ENCODE data around the gene ANK2. TPM values are rescaled to one million over a fixed set of nuclear protein-coding genes. Genes with fewer than 3 reads are reported as not detected.
A peak's percentile ranks its signal among the peaks of the same experiment; 100 is the strongest.

Gene ANK2
- total RNA-seq, 2 donors from 2014 or later, result 21.3 to 81.6 TPM

GRCh38 chr4:113390850-113391249 is 341.4 kb downstream of the ANK2 start:
- H3K36me3 ChIP-seq, result no peaks in the 10 kb centered on the region
- no peaks in the 10 kb centered on the region for H3K27me3 ChIP-seq (replicated peaks; ENCODE audit: insufficient read depth)
- no peak for TF ChIP-seq CTCF (IDR thresholded peaks at IDR 0.05)
- H3K27ac ChIP-seq, result no peak overlapping the region
- DNase-seq (ENCODE audit: low spot score) (no peak), ATAC-seq (ENCODE audit: insufficient number of reproducible peaks, low FRiP score, low read depth) (no peak)
- H3K9me3 ChIP-seq, result no peaks in the 10 kb centered on the region
- H3K4me1 ChIP-seq (ENCODE audit: control insufficient read depth in 1 of 2, low read depth in 2 of 2), result peaks cover 0 to 10% of the 10 kb centered on the region in 2 donors
- no peak overlapping the region for H3K4me3 ChIP-seq

GRCh38 chr4:113394108-113394729 is 344.8 kb downstream of the ANK2 start:
- Histone ChIP-seq H3K9me3 (no peaks in the 10 kb centered on the region), H3K36me3 (no peaks in the 10 kb centered on the region), H3K27ac (no peak overlapping the region), H3K27me3 (replicated peaks; ENCODE audit: insufficient read depth) (no peaks in the 10 kb centered on the region), H3K4me1 (ENCODE audit: control insufficient read depth in 1 of 2, low read depth in 2 of 2) (peaks cover 0 to 17% of the 10 kb centered on the region in 2 donors), H3K4me3 (no peak overlapping the region)
- no peak for ATAC-seq (ENCODE audit: insufficient number of reproducible peaks, low FRiP score, low read depth)
- DNase-seq (ENCODE audit: low spot score), result no peak
- no peak for TF ChIP-seq CTCF (IDR thresholded peaks at IDR 0.05)

GRCh38 chr4:113394730-113395530 is 345.5 kb downstream of the ANK2 start:
- DNase-seq (ENCODE audit: low spot score) (peak; percentile 18), ATAC-seq (ENCODE audit: insufficient number of reproducible peaks, low FRiP score, low read depth) (peak; percentile 93)
- peak; percentile 94 for TF ChIP-seq CTCF (IDR thresholded peaks at IDR 0.05)
- peaks cover 0 to 17% of the 10 kb centered on the region in 2 donors for H3K4me1 ChIP-seq (ENCODE audit: control insufficient read depth in 1 of 2, low read depth in 2 of 2)
- H3K4me3 ChIP-seq, result peak overlapping the region; percentile 26
- no peaks in the 10 kb centered on the region for H3K9me3 ChIP-seq
- H3K36me3 ChIP-seq, result no peaks in the 10 kb centered on the region
- peak overlapping the region in 1 of 2 donors; percentile 41 for H3K27ac ChIP-seq
- H3K27me3 ChIP-seq (replicated peaks; ENCODE audit: insufficient read depth), result no peaks in the 10 kb centered on the region

GRCh38 chr4:113397114-113397701 is 347.8 kb downstream of the ANK2 start:
- Histone ChIP-seq H3K4me3 (peak overlapping the region; percentile 23), H3K4me1 (ENCODE audit: control insufficient read depth in 1 of 2, low read depth in 2 of 2) (peaks cover 0 to 17% of the 10 kb centered on the region in 2 donors), H3K9me3 (no peaks in the 10 kb centered on the region), H3K36me3 (no peaks in the 10 kb centered on the region), H3K27me3 (replicated peaks; ENCODE audit: insufficient read depth) (no peaks in the 10 kb centered on the region), H3K27ac (peak overlapping the region; percentile 58 to 67)
- DNase-seq (ENCODE audit: low spot score) (peak; percentile 13), ATAC-seq (ENCODE audit: insufficient number of reproducible peaks, low FRiP score, low read depth) (peak; percentile 81)
- TF ChIP-seq CTCF (IDR thresholded peaks at IDR 0.05), result no peak
